HepG2 (cell line): Measurements from ENCODE around the gene FETUB. TPM values are rescaled to one million over a fixed set of nuclear protein-coding genes. Genes with fewer than 3 reads are reported as not detected.
"Not testable (repeated sequence)": the region's sequence is repeated elsewhere in the genome, so short reads cannot be mapped to it uniquely, and the experiment has no call there.

Source experiments
- ATAC-seq: fragments of 200-7000 bp; cut with Tn5 transposase; 3 replicates; pipeline ENCODE4 v1.9.1; 2020; ENCODE audit warnings: mild to moderate bottlenecking, moderate library complexity
- BruUV-seq: library from RNA; stranded (reverse); fragments of 400-500 nt; replicated peaks from 2 replicates; lab custom pipeline; 2021; lab: Mats Ljungman, UMichigan
- CTCF ChIA-PET: fragments of 300-600 bp; formaldehyde crosslinking; extraction: SDS; loops from one replicate; lab custom pipeline; 2021; ENCODE audit warnings: low total read pairs, inconsistent platforms, low intra/inter-chr PET ratio; lab: Yijun Ruan, JAX
- POLR2A ChIA-PET: fragments of 350-600 bp; sonication (Branson Sonifier 250); formaldehyde crosslinking; loops from one replicate; lab custom pipeline; 2020; ENCODE audit warnings: antibody characterized with exemption, inconsistent platforms; lab: Yijun Ruan, JAX
- DNase-seq: peaks from one replicate; pipeline ENCODE4 v3.0.0-alpha.2; 2015; ENCODE audit warnings: low spot score
- FAIRE-seq: peaks from 3 replicates; lab custom pipeline; 2011; peaks lifted over from hg19 to GRCh38; lab: Jason Lieb, UNC
- H2AFZ ChIP-seq: one replicate; pipeline ENCODE4 v1.6.1; 2011; ENCODE audit warnings: low read length, inconsistent platforms
- H3K27ac ChIP-seq: fragments of 300-600 bp; 3 replicates; pipeline ENCODE4 v1.8.0; 2011; ENCODE audit warnings: mixed run types, mild to moderate bottlenecking, mixed read lengths, low read length, inconsistent platforms; ENCODE audit not compliant: insufficient read depth; ENCODE audit errors: extremely low read length
- H3K27me3 ChIP-seq, 2 experiments: fragments of 200-600 bp in 1 of 2; 2 replicates in 1 of 2; 3 replicates in 1 of 2; pipeline versions ENCODE4 v1.6.0 to v1.8.0; 2011; ENCODE audit warnings: low read length in 2 of 2, mild to moderate bottlenecking in 2 of 2, moderate library complexity in 2 of 2, inconsistent platforms in 1 of 2; ENCODE audit not compliant: insufficient read depth in 2 of 2, control insufficient read depth in 1 of 2
- H3K36me3 ChIP-seq, 2 experiments: fragments of 200-600 bp in 1 of 2; replicated peaks in 1 of 2; 2 replicates in 1 of 2; 3 replicates in 1 of 2; pipeline versions ENCODE4 v1.5.1 to v1.8.0; 2011; ENCODE audit warnings: low read length in 2 of 2, inconsistent platforms in 1 of 2; ENCODE audit not compliant: insufficient read depth in 2 of 2, control insufficient read depth in 1 of 2
- H3K4me1 ChIP-seq: 2 replicates; pipeline ENCODE4 v1.5.1; 2012; ENCODE audit warnings: low read length, inconsistent platforms; ENCODE audit not compliant: insufficient read depth
- H3K4me2 ChIP-seq: 2 replicates; pipeline ENCODE4 v1.6.0; 2011; ENCODE audit warnings: low read depth, low read length, inconsistent platforms
- H3K4me3 ChIP-seq, 3 experiments: fragments of 200-600 bp in 1 of 3; sonication (generic), shearing (Covaris generic) in 1 of 3; replicated peaks in 1 of 3; 2 replicates each; pipeline ENCODE4 v1.5.1; 2011 to 2016; ENCODE audit warnings: low read length in 3 of 3, inconsistent platforms in 2 of 3, low read depth in 2 of 3, mild to moderate bottlenecking in 2 of 3, control low read depth in 1 of 3, mixed read lengths in 1 of 3; ENCODE audit not compliant: insufficient read depth in 1 of 3
- H3K79me2 ChIP-seq: one replicate; pipeline ENCODE4 v1.6.1; 2011; ENCODE audit warnings: low read length, inconsistent platforms; ENCODE audit not compliant: insufficient read depth
- H3K9ac ChIP-seq: 2 replicates; pipeline ENCODE4 v1.6.0; 2011; ENCODE audit warnings: mild to moderate bottlenecking, low read depth, low read length, inconsistent platforms; ENCODE audit not compliant: insufficient read depth
- H3K9me3 ChIP-seq: 2 replicates; pipeline ENCODE4 v1.5.1; 2012; ENCODE audit warnings: mild to moderate bottlenecking, low read length
- H4K20me1 ChIP-seq: 2 replicates; pipeline ENCODE4 v1.6.0; 2011; ENCODE audit warnings: inconsistent platforms, mild to moderate bottlenecking, low read length, moderate library complexity; ENCODE audit not compliant: insufficient read depth
- ZBTB40 ChIP-seq, 2 experiments: fragments of 450-650 bp in 1 of 2; sonication (generic) in 1 of 2; formaldehyde crosslinking in 1 of 2; IDR thresholded peaks; 2 replicates each; pipeline versions ENCODE4 v1.6.1 to v1.8.0; 2016 to 2022; ENCODE audit warnings: antibody characterized with exemption in 1 of 2, mild to moderate bottlenecking in 1 of 2, missing genetic modification reagents in 1 of 2
- ZNF550 ChIP-seq: sonication (generic); formaldehyde crosslinking; IDR thresholded peaks from 2 replicates; pipeline ENCODE4 v1.4.0; 2020; ENCODE audit warnings: mild to moderate bottlenecking, missing genetic modification reagents, borderline replicate concordance
- WGBS: methylation state at CpG from one replicate; pipeline ENCODE4 v1.1.6; 2017; ENCODE audit warnings: low lambda C conversion rate; 5-methylcytosine and 5-hydroxymethylcytosine counted together
- in situ Hi-C: cut with HindIII; loops from 2 replicates; pipeline ENCODE4 v1.10.0; 2017; ENCODE audit warnings: low pct_unique_long_range_greater_than_20kb; ENCODE audit not compliant: extremely low pct_ligation_motif_present
- intact Hi-C: fragments of 100-400 bp; cut with micrococcal nuclease; formaldehyde crosslinking; loops from one replicate; pipeline ENCODE4 v1.10.0; 2022; ENCODE audit not compliant: unreplicated experiment
- polyA plus RNA-seq, 8 experiments: library from polyadenylated mRNA; depleted of rRNA in 3 of 8; stranded (reverse) in 7 of 8; unstranded in 1 of 8; fragments of >200 nt; fragmentation: Illumina TruSeq in 4 of 8; extraction: Trizol in 4 of 8; gene quantifications; 2 replicates each; pipeline versions ENCODE4 v1.2.1 to v1.2.3, GENCODE V29; 2011 to 2016; ENCODE audit warnings: low read depth in 4 of 8, missing spikeins in 1 of 8, mixed read lengths in 1 of 8; ENCODE audit not compliant: insufficient read depth in 1 of 8
- total RNA-seq, 5 experiments: library from RNA; depleted of rRNA; stranded (reverse); fragments of >200 nt; fragmentation: Illumina TruSeq; extraction: Trizol; gene quantifications; 2 replicates each; pipeline ENCODE4 v1.2.3, GENCODE V29; 2016; ENCODE audit warnings: low read depth in 1 of 5

Gene FETUB
- total and polyA plus RNA-seq, 2 of the 13 experiments (the other 11 are each of a cell fraction or from before 2014, with no cell fraction given), result 2.1 to 4.4 TPM

- no peak for TF ChIP-seq ZBTB40 (IDR thresholded peaks at IDR 0.05)
- no peak for TF ChIP-seq ZBTB40 (CRISPR knock-in tag; IDR thresholded peaks at IDR 0.05)
- TF ChIP-seq ZNF550, result no peak
- TF ChIP-seq, all 625 proteins: peak for 0
Observed at GRCh38 chr3:186683979-186684378, 43.8 kb downstream of the FETUB start (continued).

- DNase-seq, CTCF ChIA-PET, FAIRE-seq, H3K27me3 ChIP-seq, POLR2A ChIA-PET, H3K79me2 ChIP-seq, intact Hi-C loops, H3K27ac ChIP-seq, H3K36me3 ChIP-seq, H4K20me1 ChIP-seq, ATAC-seq, BruUV-seq, H3K9me3 ChIP-seq, in situ Hi-C loops, H2AFZ ChIP-seq, H3K9ac ChIP-seq, H3K4me3 ChIP-seq, H3K4me2 ChIP-seq: not testable (repeated sequence)
- H3K4me1 ChIP-seq, result peaks cover 29% of the 10 kb centered on the region
- 66% methylated on average over 2 of the region's 2 CpGs for WGBS
Observed at GRCh38 chr3:186686475-186686874, 46.3 kb downstream of the FETUB start.
